GM06990 (cell line): ENCODE results near the gene CAPN9.

Experiments used
- DNase-seq: peaks from one replicate; pipeline ENCODE4 v3.0.0-alpha.2; 2011; ENCODE audit not compliant: insufficient read length; ENCODE audit errors: extremely low read depth
- H3K27me3 ChIP-seq: replicated peaks from 2 replicates; pipeline ENCODE4 v1.6.0; 2011; ENCODE audit warnings: low read length; ENCODE audit not compliant: control insufficient read depth, insufficient read depth
- H3K36me3 ChIP-seq: 2 replicates; pipeline ENCODE4 v1.5.1; 2011; ENCODE audit warnings: low read length; ENCODE audit not compliant: control insufficient read depth, insufficient read depth
- H3K4me3 ChIP-seq: replicated peaks from 2 replicates; pipeline ENCODE4 v1.5.1; 2011; ENCODE audit warnings: low read depth, mild to moderate bottlenecking, control low read depth, low read length
- CTCF ChIP-seq: IDR thresholded peaks from 2 replicates; pipeline ENCODE4 v1.5.1; 2011; ENCODE audit warnings: low read length, control low read depth, mild to moderate bottlenecking, inconsistent platforms; ENCODE audit not compliant: insufficient read depth, poor library complexity, severe bottlenecking

CAPN9 gene

GRCh38 chr1:230728710-230729392, 18.3 kb upstream of the CAPN9 start:
- Histone ChIP-seq H3K4me3 (no peak overlapping the region), H3K36me3 (no peaks in the 10 kb centered on the region), H3K27me3 (no peaks in the 10 kb centered on the region; the same call in none of the 2 replicates)
- DNase-seq, result no peak
- TF ChIP-seq CTCF, result no peak

- H3K4me3 ChIP-seq, result no peak overlapping the region
- TF ChIP-seq CTCF, result no peak
- no peaks in the 10 kb centered on the region; the same call in 1 of the 2 replicates for H3K27me3 ChIP-seq
- no peak for DNase-seq
- no peaks in the 10 kb centered on the region for H3K36me3 ChIP-seq
Observed at GRCh38 chr1:230730977-230731376, 16.2 kb upstream of the CAPN9 start.

GRCh38 chr1:230735447-230735846, 11.7 kb upstream of the CAPN9 start:
- no peak for DNase-seq
- no peak overlapping the region for H3K4me3 ChIP-seq

GRCh38 chr1:230737622-230738262, 9.4 kb upstream of the CAPN9 start:
- DNase-seq, result no peak

More at GRCh38 chr1:230735447-230735846, 11.7 kb upstream of the CAPN9 start:
- no peaks in the 10 kb centered on the region for H3K36me3 ChIP-seq
- no peak for TF ChIP-seq CTCF
- no peaks in the 10 kb centered on the region; the same call in 1 of the 2 replicates for H3K27me3 ChIP-seq

GRCh38 chr1:230739564-230740290, 7.5 kb upstream of the CAPN9 start:
- Histone ChIP-seq H3K36me3 (no peaks in the 10 kb centered on the region), H3K27me3 (no peaks in the 10 kb centered on the region; the same call in 1 of the 2 replicates)
- TF ChIP-seq CTCF, result no peak

More at GRCh38 chr1:230737622-230738262, 9.4 kb upstream of the CAPN9 start:
- Histone ChIP-seq H3K4me3 (no peak overlapping the region), H3K36me3 (no peaks in the 10 kb centered on the region), H3K27me3 (no peaks in the 10 kb centered on the region; the same call in 1 of the 2 replicates)
- TF ChIP-seq CTCF, result no peak

More at GRCh38 chr1:230739564-230740290, 7.5 kb upstream of the CAPN9 start:
- H3K4me3 ChIP-seq, result no peak overlapping the region
- DNase-seq, result no peak
